Raji (cell line): Measurements from ENCODE around the gene RCAN2.

Source experiments
- POLR2A ChIP-seq: IDR thresholded peaks from 2 replicates; pipeline ENCODE4 v1.6.1; 2011; ENCODE audit warnings: low read depth, low read length, control low read depth; ENCODE audit not compliant: insufficient read depth

Gene RCAN2

DNA sequence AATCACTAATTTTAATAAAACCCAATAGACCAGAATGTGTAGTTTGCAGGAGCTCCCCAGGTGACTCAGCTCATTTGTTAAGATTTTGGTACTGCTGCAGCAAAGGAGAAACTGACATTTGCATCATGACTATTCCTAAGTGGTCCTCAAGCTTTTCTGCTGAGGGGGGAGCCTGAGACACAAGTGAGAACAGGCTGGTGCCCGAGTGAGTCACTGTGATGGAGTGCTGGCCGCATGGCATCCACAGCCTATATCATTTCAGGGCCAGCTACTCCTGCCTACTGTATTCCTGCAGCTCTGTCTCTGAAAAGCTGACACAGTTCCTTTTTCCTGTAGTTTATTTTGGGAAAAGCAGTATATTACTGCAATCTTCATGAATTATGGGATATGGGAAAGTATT, 206.8 kb downstream of the RCAN2 start:
- no peak for TF ChIP-seq POLR2A

DNA sequence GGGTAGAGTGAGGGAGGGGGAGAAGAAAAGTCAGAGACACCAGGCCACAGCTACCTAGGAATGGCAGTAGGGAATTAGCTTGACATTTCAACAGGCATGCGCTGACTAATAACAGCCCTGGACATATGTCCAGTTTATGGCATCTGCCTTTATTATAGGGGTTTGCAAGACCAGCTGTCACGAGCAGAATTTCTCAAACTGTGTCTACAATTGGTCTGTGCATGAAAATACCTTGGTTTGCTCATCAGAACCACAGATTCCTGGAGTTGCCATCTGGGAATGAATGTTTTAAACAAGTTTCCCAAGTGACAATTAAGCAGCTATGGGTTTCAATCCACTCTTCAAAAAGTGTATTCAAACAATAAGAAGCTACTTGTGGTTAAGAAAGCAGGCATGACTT, 210.1 kb downstream of the RCAN2 start:
- TF ChIP-seq POLR2A: no peak

DNA sequence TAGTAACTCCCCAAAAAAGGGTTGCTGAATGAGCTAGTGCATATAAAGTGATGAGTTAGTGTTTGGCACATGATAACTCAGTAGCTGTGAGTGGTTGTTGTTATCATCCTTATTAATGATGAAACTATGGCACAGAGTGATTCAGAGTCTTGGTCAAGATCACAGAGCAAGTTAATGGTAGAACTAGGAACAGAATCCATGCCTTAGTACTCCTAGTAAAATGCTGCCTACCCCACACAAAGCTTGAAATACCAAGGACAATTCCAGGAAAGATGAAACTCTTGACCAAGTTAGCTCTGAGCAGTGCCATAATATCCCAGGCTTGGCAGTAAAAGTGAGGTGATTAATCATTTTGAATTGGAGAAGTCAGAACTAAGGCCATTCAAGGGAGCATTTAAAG, 211.4 kb downstream of the RCAN2 start:
- no peak for TF ChIP-seq POLR2A

DNA sequence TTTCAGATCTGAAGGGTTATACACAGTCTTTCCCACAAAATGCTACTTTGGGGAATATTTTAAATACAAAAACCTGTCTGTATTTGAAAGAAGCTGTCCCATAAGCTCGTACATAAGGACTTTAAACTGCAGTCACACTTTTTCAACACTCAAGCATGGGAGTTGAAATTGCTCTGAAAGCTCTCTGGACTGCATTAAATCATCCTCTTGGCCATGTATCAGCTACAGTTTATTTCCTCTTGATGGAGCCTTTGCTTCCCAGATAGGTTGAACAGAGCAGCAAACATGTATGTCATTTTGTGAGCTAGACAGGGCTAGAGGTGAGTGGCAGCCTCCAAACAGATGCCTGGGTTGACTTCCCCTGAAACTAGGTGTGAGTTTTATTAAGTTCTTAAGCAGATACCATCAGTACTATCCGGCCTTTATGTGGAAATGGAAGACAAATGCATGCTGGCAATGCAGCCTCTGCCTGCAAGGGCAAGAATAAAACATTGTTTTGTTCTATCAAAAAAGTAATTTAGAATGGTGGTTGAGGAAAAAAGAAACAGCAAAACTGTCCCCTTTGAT, 214.6 kb downstream of the RCAN2 start:
- TF ChIP-seq POLR2A: no peak

DNA sequence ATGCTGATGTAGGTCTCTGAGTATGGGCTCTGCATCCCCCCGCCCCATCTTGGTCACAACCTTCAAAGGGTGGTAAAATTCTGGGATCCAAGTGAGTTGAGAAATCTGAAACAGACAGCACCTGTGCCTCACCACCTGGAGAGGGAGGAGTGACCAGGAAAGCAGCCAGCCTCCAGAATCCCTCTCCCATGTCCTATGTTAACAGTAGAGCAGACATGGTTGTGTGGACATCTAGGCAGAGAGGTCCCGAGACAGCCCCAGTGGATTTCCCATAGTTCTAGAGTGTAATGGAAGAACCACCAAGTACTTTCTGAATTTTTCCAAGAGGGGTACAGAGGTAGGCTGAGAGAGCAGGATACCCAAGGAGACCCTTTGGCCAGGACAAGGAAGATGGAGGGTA, 216.7 kb downstream of the RCAN2 start:
- no peak for TF ChIP-seq POLR2A

DNA sequence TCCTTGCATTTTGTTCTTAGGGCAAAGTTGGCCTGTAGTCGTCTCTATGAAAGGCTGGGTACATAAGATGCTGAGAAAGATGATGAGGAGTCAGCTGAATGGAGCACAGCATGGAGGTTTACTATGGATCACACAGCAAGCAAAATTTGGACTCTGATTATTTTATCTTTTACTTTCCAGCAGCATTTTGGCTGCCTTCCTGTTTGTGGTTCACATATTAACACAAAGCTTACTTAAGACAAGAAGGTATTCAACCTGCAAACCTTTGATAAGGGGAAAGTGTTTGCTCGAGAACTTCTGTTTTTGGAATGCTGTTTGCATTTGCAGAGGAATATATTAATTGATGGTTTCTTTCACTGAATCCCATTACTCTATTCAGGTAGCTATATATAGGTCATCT, 217.3 kb downstream of the RCAN2 start:
- no peak for TF ChIP-seq POLR2A

DNA sequence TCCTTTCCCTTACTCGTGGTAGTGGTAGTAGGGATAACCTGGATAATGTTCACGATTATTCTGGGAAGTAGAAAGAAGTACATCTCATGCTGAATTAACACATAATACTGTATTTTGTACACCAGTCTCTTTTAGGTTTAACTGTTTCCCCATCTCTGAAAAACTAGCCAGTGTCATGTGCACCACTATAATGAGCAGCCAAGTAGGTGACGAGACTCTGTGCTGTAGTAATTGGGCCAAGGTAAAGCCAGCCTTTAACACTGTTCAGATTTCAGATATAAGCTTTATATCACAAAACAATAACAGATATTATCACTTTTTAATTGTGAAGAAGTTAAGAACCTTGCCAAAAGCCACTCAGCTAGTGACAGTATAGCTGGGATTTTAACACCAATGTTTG, 219.5 kb downstream of the RCAN2 start:
- TF ChIP-seq POLR2A: no peak

DNA sequence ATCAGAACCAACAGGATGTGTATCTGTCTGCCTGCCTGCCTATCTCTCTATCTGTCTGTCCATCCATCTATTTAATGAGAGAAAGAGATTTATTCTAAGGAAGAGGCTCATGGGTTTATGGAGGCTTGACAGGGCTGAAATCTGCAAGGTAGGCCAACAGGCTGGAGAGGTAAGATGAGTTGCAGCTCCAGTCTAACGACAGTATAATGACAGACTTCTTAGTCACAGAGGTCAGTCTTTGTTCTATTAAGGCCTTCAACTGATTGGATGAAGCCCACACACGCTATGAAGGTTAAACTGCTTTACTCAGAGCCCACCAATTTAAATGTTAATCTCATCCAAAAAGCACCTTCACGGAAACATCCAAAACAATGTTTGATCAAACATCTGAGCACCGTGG, 220.1 kb downstream of the RCAN2 start:
- no peak for TF ChIP-seq POLR2A

DNA sequence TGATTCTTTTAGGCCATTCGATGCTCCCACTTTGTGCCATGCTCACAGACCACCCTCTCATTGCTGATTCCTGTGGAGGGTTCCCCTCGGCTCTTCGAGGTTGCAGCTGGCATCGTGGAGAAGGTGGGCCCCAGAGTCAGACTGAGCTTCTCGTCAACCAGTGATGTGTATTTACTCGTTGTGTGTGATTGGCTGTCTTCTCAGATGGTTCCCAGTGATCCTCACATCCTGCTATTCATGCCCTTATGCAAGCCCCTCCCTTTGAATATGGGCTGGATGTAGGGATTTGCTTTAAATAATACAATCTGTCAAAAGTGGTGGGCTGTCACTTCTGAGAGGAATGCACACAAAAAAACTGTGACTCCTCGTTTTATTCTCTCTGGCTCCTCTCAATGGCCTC, 220.9 kb downstream of the RCAN2 start:
- no peak for TF ChIP-seq POLR2A

DNA sequence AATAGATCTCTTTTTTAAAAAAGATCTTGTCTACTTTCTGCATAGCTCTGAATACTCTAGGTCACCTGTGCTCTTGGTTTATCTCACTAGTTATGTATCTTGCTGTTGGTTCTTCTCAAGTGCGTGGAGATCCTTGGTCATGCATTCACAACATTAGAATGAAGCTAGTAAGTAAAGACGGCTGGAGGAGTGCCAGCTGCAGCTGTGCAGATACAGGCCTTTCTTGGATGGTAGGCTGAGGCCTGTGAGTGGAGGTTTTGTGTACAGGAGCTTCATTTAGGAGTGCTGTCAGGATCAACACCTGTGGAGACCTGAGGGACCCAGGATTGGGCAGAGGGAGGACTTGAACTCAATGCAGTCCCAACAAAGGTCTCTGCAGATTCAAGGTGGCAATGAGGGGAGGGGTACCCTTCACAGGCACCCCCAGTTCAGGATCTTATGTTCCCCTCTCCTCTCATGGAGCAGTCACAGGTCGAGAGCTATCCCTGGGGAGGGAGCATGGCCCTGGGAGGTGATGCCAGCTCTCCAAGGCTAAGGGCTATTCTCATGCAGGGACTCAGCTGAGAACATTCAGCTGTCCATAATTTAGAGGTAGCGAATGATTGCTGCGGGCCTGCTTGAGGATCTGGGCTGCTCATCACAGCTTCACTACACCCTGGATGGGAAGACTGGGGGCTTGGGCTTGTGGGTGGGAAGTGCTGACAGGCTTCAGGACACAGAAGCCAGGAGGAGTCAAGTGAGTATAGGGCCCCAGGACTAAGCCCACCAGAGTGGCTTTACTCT, 221.6 kb downstream of the RCAN2 start:
- no peak for TF ChIP-seq POLR2A

DNA sequence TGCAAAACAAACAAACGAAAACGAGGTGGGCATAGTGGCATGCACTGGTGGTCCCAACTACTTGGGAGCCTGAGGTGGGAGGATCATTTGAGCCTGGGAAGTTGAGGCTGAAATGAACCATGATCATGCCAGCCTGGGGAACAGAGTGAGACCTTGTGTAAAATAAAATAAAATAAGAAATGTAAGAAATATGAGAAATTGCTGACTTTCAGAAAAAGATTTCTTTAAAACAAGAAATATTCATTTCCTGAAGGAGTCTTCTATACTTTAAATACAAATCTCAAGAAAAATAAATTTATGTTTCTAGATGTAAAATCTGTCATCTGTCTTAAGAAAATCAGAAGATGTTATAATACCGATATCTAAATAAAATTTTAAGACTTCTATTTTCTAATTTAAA, 223.7 kb downstream of the RCAN2 start:
- TF ChIP-seq POLR2A: no peak

DNA sequence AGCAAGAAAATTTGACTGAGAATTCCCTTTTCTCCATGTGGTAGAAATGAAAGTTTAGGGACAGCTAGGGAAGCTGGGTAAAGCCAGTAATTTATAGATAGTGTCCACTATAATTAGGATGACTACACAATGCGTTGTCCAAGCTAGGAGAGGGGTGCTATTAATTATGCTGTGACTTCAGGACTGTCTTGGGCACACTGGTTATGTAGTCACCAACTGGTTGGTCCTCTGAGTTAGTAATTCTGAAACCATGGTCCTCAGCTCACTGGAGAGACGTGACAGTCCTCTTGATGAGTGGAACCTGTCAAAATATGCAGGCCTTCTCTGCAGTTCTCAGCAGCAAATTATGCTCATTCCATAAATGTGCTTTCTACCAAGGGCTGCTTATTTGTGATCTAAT, 225.9 kb downstream of the RCAN2 start:
- no peak for TF ChIP-seq POLR2A

DNA sequence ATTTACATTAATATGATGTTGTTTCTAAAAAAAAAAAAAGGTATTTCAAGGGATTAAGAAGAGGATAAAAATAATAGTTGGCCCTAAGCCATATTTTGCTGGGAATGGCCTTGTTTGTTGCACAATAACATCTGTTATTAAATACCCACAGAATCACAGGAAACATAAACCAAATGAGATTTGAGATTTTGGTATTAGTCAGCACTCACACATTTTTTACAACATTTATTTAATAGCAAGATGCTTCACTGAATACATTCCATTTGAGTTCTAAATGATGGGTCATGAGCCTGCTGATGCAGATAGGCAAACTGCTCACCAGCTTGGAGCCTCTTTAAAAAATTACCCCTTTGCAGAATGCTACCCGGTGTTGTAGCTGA, 227.6 kb downstream of the RCAN2 start:
- TF ChIP-seq POLR2A: no peak

DNA sequence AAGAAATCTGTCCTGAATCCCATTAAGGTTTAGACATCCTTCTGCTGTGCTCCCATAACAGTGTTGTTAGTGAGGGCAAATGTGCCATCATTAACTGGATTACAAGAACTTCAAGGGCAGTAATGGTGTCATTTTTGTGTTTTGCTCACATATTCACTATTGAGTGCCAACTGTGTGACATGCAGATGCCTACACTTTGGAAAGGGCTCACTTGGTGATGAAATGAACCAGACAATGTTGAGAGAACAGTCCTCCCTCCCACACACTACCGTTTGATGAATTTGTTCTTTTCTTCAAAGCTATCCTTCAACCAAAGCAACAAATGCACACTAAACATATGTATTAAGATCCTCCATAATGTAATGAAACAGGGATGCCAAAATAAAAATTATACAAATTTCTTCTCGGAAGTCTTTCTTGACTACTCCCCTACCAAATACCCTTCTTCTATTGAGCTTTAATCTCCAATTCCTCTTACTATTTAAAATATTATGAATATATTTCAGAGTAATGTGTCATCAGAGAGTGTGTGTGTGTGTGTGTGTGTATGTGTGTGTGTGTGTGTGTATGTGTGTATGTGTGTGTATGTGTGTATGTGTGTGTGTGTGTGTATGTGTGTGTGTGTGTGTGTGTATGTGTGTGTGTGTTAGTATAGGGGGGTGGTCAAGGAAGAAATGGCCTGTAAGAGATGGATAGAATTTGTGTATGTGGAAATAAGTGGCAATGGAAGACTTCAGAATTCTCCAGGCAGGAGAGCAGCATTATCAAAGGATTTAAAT, 228.1 kb downstream of the RCAN2 start:
- no peak for TF ChIP-seq POLR2A

DNA sequence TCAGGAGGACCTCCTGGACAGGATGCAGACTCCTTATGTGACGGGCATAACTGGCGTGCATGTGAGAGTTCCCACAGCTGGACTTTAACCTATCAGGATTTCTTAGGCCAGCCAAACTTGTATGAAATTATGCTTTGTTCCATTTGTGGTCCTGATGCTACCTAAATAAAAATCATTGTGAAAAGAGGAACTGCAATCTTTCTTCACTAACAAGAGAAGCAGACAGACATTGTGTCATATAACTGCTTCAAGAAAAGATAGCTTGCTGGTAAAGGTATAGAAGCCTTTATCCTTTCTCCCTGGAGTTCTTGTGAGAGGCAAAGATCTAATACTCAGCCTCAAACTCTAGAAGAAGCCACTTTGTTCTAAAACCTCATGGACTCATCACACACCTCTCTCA, 233.0 kb downstream of the RCAN2 start:
- TF ChIP-seq POLR2A: no peak

DNA sequence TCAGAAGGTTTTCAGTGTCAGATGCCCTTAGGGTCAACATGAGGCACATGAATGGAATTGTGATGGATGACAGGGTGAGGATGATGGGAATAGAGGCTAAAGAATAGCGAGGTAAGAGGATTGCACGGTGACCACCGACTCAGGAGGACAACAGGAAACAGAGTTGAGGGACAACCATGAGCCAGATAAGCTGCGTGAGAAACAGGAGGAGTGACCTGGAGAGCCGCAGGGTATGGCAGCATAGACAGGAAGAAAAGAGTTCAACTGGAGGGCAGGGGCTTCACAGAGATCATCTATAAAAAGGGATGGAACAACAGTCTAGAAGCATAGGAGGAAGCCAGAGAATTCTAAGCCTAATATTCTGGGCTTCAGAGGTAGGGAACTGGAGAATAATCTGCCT, 235.7 kb downstream of the RCAN2 start:
- TF ChIP-seq POLR2A: no peak
